CD1c-positive myeloid dendritic cell (primary cell): ENCODE results near the gene CCK.

Experiments
- DNase-seq: peaks from one replicate; pipeline ENCODE4 v3.0.0-alpha.2; 2016; ENCODE audit errors: extremely low spot score

CCK gene

GRCh38 chr3:42225486-42226363 lies 40.3 kb downstream of the CCK start:
- DNase-seq = no peak

GRCh38 chr3:42224658-42225421 lies 41.1 kb downstream of the CCK start:
- DNase-seq = no peak

- DNase-seq = no peak
These were observed 41.8 kb downstream of the CCK start for GRCh38 chr3:42224178-42224577.

GRCh38 chr3:42222942-42223693 lies 42.9 kb downstream of the CCK start:
- DNase-seq = no peak

- DNase-seq = no peak
These were observed 45.4 kb downstream of the CCK start for GRCh38 chr3:42220436-42221121.

- DNase-seq = no peak
These were observed 49.1 kb downstream of the CCK start for GRCh38 chr3:42216931-42217333.

- no peak for DNase-seq
These were observed 49.7 kb downstream of the CCK start for GRCh38 chr3:42216302-42216701.

GRCh38 chr3:42214565-42215283 lies 51.3 kb downstream of the CCK start:
- DNase-seq = no peak

GRCh38 chr3:42214064-42214463 lies 51.9 kb downstream of the CCK start:
- no peak for DNase-seq

GRCh38 chr3:42213417-42213816 lies 52.6 kb downstream of the CCK start:
- DNase-seq = no peak

GRCh38 chr3:42210726-42211125 lies 55.3 kb downstream of the CCK start:
- no peak for DNase-seq

- no peak for DNase-seq
These were observed 56.1 kb downstream of the CCK start for GRCh38 chr3:42209917-42210316.
